ENCODE measurements around the gene SF3A1.
A peak's percentile ranks its signal among the peaks of the same experiment; 100 is the strongest.

SF3A1 gene

DNA sequence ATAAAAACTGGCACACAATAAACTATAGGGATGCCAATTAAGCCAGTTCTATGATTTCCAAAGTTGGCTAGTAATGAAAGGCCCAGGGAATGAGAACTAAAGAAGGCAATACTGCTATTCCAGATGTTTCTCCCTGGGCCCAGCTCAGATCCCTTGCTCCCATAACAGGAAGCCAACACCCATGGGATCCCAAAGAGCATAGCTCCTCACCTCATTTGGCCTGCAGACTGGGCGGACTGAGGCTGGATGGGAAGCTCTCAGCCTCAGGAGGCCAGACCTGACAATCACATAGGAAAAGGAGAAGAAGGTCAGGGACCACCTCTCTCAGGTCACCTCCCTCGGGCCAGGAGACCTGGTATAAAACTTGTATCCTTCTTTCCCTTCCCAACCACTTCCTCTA is 35.2 kb downstream of the SF3A1 start:
- DNase-seq, result no peak

DNA sequence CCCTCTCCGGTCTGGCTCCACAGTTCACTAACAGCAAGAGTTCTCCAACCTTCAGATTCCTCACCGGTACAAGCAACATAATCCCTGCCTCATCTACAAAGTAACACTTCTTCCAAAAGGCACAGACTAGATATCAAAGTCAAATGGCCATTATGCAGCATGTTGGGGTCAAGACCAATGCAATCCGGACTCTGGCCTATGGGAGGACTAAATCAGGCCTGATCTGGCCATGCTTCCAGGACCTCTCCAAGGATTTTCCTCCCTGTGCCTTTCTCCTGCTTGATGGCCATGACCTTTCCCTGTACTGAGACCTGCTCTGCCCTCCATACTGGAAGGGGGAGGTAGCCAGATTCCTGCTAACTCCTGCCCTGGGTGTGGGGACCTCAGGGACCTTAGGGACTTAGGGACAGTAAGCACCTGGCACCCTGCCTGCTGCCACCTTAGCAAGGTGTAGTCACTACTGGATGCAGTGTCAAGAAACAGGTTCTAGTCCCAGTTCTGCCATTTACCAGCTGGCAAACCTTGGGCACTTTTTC is 36.6 kb downstream of the SF3A1 start:
- DNase-seq, result no peak

DNA sequence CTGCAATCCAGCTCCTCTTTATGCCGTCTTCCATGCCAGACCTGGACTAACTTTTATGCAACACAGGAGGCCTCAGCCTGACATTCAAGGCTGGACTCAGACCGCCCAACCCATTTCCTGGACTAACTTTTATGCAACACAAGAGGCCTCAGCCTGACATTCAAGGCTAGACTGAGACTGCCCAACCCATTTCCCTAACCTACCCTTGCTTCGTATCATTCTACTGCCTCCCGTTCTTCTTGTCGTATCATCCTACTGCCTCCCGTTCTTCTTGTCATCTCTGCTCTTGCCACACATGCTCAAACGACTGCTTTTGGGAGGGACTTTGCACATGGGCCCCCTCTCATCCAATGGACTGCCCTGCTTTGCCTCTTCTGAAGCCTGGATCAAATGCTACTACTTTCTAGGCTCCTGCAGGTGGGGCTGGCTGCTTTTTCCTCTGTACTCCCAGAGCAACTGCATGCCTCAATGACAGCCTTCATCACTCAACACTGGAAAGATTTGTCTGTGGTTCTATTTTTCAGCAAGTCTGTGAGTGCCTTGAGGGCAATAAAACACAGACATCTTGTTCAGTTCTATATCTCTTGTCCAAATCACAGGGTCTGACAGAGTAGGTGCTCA is 37.8 kb downstream of the SF3A1 start:
- no peak for DNase-seq

DNA sequence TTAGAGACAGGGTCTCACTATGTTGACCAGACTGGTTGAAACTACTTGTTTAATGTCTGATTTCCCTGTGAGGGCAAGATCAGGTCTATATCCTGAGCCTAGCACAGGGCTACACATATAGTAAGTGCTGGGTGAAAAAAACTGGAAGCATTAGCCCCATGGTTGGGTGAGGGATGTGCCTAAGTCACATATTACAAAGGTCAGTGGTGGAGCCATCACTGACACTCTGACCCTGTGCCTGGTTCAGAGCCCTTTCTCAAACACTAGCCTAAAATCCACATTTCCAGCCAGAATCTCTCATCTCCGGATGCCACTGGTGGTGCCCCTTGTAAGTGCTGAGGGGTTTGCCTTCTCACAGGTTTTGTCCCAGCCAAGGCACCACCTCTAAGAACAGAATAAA is 38.9 kb downstream of the SF3A1 start:
- no peak for DNase-seq

DNA sequence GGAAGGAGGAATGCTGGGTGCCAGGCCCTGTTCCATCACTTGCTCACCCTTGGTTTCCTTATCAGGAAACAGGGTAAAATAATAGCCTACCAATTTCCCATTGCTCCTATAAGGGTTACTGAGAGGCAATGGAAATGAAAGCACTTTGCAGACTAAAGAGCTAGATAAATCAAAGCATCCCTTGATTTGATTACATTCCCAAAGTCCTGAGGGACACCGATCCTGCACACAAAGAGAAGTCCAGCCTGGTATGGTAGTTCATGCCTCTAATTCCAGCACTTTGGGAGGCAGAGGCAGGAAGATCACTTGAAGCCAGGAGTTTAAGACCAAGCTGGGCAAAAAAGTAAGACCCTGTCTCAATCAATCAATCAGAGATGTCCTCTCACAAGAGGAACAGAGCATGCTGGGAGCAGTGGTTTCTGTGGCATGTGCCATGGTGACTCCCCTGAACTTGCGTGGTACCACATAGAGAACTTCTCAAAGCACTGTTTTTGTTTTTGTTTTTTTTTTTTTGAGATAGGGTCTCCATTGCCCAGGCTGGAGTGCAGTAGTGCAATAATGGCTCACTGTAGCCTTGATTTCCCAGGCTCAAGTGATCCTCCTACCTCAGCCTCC is 40.6 kb downstream of the SF3A1 start:
- DNase-seq, result no peak

DNA sequence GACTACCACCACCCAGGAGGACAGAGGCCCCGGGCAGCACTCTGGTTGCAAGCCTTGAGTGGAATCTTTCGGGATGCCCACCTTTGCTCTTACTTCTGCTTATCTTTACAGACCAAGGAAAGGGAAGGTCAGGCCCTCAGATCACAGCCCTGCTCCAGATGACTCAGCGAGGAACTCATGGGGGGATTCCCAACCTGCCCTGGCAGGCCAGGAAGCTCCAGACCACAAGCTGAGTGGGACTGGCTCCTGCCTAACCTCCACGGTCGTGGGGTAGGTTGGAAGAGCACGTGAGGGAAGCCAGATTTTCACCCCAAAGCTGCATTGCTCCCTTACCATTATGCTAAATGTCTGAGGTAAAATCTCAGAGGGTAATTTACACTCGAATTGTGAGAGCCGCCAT is 41.8 kb downstream of the SF3A1 start:
- DNase-seq, result peak; percentile 15

DNA sequence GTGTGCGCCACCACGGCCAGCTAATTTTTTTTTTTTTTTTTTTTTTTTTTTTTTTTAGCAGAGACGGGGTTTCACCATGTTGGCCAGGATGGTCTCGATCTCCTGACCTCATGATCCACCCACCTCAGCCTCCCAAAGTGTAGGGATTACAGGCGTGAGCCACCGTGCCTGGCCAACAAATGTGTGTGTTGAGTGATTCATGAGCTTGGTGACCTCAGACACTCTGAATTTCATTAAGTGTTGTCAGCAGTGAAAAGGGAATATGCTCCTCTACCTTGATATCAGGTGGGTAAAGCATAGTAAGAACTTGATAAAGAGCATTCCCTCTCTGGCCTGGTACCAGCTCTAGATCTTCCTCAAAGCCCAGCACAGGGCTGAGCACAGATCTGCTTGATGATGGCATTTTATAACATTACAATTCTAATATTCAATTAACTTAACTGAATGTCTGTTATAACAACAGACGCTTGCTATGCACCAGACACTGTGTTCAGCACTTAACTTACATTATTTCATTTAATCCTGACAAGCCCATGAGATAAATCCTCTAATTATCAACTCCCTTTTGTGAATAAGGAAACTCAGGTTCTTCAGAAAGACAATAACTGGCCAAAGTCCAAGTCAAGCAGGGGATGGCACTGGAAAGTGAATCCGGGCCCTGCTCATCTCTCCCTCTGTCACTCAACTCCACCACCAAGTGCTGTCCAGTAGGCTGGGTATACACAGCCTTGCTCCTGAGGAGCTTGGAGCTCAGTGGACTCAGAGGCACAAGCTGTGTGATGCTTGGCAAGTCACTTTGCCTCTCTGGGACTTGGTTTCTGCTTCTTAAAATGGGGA is 42.9 kb downstream of the SF3A1 start:
- no peak for DNase-seq

DNA sequence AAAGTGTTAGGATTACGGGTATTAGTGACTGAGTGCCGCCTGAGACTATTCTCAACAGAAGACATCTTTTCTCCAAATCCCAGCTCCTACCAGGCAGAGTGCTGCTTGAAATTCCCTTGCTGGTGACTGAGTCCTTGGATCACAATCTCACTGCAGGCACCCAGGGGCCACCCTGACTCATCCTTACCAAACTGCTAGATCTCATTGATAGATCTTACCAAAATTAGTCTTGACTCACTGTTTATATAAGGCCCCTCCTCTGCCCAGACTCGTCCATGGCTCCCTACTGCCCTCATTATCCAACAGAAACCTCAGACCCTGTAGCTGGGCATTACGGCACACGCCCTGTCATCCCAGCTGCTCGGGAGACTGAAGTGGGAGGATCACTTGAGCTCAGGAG is 44.6 kb downstream of the SF3A1 start:
- no peak for DNase-seq

DNA sequence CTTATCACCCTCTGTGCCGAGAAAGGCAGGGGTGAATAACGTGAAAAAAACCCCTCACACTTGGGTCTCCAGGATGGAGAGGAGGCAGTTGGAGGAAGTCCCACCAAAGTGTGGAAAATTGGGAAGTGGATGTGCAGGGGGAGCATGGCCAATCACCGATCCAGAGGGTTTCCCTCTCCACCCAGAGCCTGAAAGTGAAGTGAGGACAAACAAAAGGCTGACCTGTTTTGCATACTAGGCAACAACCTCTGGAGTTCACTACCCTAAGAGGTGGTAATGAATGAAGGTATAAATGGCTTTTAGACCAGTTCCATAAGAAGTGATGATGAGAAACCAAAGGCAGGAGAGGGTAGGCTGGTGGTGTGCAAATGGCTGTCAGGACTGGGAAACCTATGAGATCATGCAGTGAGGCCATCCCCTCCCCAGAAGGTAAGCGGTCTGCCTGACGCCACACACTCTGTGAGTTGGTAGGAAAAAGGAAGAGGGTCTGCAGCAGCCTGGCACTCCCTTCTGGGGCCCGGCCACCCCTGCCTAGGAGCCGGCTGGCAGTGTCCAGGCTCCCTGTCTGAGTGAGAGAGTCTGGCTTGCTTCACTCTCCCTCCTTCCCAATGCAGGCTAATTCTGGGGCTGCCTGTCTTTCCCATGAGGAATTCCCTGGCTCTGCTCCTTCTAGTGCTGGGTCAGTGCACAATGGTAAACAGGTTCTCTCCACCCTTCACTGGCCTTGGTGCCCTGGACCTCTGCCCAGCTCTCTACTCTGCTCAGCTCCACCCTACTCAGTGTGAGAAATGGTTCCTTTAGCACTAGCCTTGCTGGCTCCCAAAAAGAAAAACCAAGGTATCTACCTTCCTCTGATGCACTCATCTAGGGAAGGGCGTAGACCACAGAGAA is 45.6 kb downstream of the SF3A1 start:
- DNase-seq, result no peak

DNA sequence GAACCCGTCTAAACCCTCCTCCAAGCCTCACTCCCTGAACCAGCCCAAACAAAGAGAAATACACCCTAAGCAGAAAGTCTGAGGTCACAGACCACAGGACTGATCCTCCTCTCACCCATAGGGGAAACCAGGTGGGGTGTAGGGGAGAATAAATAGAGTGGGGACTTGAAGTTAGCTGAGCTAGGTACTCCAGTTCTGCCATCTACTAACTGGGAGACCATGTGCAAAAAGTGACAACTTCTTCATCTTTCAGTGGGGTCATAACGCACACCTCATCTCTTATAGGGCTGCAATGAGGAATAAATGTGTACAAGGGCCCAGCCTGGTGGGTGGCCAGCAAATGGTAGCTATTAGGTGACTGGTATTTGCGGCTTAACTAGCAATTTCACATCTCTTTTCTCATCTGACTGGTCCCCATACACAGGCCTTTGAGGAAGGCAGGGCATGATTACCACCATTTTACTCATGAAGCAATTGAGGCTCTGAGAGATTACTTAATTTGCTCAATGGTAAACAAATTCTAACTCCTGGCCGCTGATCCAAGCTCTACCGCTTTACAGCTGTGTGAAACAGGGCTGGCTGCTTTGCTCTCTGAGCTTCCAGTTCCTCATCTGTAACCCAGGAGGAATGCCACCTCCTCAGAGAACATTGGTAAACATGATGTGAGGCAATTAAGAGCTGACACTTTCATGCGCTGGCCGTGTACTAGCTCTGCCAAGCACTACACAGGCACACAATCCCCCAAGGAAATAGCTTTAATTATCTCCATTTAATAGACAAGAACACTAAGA is 46.5 kb downstream of the SF3A1 start:
- DNase-seq, result no peak

DNA sequence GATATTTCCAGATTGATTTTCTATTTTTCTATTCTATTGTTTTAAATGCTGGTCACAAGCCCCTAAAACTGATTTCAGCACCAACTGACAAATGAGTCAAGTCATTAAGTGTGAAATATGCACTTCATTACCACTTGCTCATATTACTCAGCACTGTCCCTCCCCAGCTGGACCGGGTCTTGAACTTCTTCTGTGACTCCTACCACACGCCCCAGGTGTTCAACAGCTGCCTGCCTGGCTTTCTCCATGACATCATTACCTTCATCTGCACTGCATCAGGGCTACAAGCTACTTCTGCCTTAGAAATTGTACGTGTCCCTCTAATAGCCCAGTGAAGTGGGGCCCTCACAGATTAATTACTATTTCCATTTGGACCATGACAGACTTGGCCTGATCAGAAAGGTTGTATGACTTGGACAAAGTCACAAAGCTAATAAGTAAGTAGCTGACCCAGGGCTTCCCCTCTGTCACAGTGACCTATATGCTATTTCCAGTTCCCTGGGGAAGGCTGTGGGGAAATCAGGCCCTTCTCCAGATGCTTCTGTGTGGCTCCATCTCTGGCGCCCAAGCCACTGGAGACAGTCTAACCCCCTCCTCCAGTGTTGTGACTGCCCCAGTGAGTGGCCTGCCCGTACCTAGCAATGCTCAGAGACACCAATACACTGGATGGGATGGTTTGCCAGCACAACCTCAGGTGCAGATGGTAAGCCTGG is 48.0 kb downstream of the SF3A1 start:
- DNase-seq, result peak; percentile 25

DNA sequence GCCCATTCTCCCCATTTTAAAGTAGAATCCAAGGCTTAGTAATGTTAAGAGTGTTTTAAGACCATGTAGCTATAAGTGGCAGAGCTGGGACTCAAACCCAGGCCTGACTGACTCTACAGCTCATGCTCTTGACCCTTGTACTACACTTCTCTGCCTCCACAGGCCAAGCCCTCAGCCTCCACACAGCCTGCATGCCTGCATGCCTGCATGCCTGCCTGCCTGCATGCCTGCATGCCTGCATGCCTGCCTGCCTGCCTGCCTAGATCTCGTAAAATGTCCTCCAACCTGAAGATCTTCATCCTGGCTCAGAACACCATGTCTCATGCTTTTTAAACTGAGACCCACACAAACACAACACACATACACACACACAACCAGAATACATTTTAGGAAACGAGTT is 48.6 kb downstream of the SF3A1 start:
- no peak for DNase-seq

DNA sequence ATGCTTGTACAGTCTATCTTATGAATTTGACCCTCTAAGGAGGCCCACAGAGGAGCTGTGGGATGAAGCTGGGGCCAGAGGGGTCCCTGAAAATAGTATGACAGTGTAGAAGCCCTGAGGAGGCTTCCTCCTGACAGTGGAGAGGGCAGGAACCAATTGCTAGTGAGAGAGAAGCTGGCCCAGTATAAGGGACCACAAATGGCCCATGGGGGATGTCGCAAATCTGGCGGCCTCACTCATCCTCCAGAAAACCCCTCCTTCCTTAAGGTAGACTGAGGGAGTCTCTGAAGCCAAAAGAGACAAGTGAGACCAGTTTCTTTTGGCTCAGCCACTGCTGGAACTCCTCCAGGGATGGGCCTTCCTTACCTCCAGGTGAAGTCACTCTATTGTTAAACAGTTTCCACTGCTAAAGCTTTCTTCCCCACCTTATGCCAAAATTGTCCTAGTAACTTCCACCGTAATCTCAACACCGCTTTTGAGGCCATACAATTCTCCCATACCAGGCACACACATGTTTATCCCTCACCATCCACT is 49.6 kb downstream of the SF3A1 start:
- DNase-seq, result no peak

DNA sequence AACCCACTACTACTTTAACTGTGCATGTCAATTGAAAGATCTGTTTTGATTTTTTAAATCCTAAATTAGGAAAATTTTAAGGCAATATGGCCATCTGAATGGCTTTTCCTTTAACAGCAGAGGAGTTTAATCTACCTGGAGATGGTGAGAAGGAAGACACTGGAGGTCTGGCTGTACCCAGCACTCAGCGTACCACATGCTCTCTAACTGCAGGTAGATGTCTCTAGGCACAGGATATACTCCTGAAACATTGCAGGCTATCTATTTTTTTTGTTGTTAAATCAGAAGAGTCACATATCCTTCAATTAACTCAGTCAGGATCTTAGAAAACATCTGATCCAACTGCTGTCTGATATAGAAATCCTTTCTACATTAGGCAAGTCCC is 50.1 kb downstream of the SF3A1 start:
- no peak for DNase-seq

DNA sequence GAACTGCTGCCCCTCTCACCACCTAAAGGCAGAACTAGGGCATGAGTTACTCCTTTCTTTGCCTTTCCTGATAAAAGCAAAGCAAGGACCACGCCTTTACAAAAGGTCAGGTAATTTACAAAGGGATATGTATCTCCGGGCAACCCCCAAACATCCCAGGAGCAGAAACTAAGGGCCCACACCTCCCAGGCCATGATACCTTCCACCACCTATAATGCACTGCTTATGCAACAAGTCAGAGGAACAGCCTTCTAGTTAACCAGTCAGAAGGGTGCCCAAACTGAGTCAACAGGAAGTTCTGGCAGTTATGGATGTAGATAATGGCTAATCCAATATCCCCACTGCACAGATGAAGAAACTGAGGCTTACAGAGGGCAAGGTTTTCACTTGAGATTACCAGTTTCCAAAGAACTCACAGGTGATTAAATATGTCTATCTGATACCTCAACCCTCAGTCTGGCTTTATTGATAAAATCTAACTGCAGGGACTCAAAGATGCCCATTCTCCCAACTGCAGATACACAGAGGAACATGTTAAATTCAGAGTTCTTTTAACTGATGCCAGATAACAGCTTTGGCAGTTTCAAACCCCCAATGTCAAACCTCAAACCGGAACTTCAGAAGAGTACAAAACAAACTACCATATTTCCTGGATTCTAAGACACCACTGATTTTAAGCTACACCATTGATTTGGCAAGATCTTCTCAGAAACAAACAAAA is 50.6 kb downstream of the SF3A1 start:
- DNase-seq, result no peak

DNA sequence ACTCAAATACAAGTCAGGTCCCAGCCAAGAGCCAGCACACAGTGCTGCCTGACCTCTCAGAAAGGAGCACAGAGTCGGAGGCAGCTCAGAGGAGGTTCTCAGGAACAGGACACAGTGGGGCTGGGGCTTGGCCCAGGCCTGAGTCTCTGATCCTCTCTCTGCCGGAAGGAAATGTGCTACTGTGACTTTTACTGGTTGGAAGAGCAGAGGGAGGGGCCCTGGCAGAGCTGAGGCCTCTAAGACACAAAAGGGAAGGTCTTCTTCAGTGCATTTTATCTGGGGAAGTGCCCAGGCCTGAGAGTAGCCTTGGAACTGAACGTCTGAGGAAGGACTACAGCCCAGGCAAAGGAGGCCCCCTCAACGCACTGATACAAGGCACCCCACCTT is 51.2 kb downstream of the SF3A1 start:
- no peak for DNase-seq

DNA sequence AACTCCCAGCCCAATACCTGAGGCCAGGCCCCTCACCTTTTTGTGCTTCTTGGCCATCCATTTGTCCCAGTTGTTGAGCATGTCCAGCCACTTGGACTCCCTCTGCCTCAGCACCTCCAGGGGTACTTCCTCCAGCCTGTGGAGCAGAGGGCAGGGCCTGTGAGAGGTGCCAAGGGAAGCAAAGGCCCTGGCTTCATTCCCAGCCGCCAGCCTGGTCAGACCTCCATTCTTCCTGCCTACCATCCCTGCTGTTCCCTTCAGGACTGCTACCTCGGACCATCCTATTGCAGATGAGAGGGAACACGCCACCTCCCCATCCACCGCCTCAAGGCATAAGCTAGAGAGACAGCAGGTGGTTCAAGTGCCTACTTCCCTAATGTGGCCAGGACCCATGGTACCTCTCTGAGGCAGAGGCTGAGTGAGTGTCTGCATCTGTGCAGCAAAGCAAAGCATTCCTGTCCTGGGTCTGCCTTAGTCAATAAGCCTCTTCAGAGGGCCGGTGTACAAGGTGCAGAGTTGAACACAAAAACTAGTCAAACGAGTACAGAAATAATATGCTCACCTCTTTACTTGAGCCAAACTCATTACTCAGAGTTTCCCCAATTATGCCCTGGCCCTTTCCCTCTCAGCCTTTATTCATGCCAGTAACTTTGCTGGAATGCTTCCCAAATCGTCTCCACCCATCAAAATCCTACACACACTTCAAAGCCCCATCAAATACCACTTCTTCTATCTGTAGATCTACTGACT is 52.0 kb downstream of the SF3A1 start:
- DNase-seq, result no peak

DNA sequence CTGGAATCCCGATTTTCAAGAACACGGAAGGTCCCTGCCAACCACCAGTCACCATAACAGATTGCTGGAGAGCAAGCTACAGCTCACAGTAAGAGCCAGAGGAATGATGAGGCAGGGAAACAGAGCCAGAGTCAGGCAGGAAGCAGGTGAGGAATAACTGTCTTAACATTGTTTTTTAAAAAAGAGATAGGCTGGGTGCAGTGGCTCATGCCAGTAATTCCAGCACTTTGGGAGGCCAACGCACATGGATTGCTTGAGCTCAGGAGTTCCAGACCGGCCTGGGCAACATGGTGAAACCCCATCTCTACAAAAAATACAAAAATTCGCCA is 53.9 kb downstream of the SF3A1 start:
- no peak for DNase-seq

DNA sequence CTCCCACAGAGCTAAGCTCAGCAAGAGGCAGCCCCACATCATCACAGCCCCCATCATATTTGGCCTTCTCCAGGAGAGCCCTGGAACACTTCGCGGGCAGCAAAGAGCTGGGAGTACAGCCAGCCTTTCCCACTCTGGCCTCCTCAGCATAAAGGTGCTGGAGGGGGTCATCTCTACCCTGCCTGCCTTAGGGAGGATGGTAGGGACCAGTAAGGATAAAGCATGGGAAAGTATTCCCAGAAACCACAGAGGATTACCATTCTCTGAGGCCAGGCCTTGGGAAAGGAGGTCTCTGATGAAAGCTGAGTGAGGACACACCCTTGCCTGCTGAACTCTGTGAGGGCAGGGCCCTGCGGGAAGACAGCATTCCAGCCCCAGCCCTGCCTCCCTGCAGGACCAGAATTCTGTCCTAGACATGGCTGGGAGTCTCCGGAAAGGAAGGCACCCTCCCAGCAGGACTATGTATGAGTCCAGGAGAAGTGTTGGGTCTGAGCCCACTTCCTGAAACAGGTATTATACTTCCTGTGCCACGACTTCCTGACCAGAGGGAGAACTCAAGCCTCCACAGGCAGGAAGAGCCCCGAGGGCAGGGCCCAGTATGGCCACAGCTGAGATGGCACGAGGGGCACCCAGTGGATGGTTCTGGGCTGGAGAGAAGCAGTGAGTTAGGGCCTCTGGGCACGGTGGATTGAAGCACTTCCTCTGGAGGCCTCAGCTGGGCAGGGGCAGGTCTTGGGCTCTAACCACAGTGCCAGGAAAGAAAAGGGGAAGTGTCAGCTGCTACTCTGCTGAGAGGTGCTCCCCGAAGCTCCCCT is 54.5 kb downstream of the SF3A1 start:
- no peak for DNase-seq

All from activated T-cell treated with anti-CD3 and anti-CD28 coated beads for 4 hours (primary cell).